H9 (cell line): ENCODE measurements around the gene GGNBP2. TPM values are rescaled to one million over a fixed set of nuclear protein-coding genes. Genes with fewer than 3 reads are reported as not detected.

ENCODE experiments used
- DNase-seq: peaks from one replicate; pipeline ENCODE4 v3.0.0-alpha.2; 2017
- H2AFZ ChIP-seq: one replicate; pipeline ENCODE4 v1.6.1; 2013; ENCODE audit warnings: mild to moderate bottlenecking, low read length, control low read depth, moderate library complexity
- H2AK5ac ChIP-seq: 2 replicates; pipeline ENCODE4 v1.6.1; 2013; ENCODE audit warnings: low read length, control low read depth, mixed read lengths; ENCODE audit not compliant: insufficient read length
- H2BK120ac ChIP-seq: one replicate; pipeline ENCODE4 v1.6.1; 2013; ENCODE audit warnings: low read depth, mild to moderate bottlenecking, low read length, control low read depth, inconsistent platforms; ENCODE audit not compliant: poor library complexity, severe bottlenecking
- H2BK12ac ChIP-seq: 2 replicates; pipeline ENCODE4 v1.6.1; 2013; ENCODE audit warnings: low read length, control low read depth, mixed read lengths, low read depth; ENCODE audit not compliant: insufficient read length
- H2BK15ac ChIP-seq: 2 replicates; pipeline ENCODE4 v1.6.1; 2013; ENCODE audit warnings: low read depth, low read length, control low read depth
- H2BK20ac ChIP-seq: one replicate; pipeline ENCODE4 v1.6.1; 2013; ENCODE audit warnings: low read depth, mild to moderate bottlenecking, low read length, control low read depth, inconsistent platforms; ENCODE audit not compliant: poor library complexity, severe bottlenecking
- H2BK5ac ChIP-seq: 2 replicates; pipeline ENCODE4 v1.6.1; 2013; ENCODE audit warnings: low read length, control low read depth, mixed read lengths; ENCODE audit not compliant: insufficient read length
- H3K14ac ChIP-seq: 2 replicates; pipeline ENCODE4 v1.6.1; 2013; ENCODE audit warnings: low read length, control low read depth; ENCODE audit not compliant: insufficient read depth
- H3K18ac ChIP-seq: 2 replicates; pipeline ENCODE4 v1.6.1; 2013; ENCODE audit warnings: low read depth, mild to moderate bottlenecking, mixed read lengths, low read length, control low read depth; ENCODE audit not compliant: insufficient read length
- H3K23ac ChIP-seq: 2 replicates; pipeline ENCODE4 v1.6.1; 2013; ENCODE audit warnings: low read length, control low read depth, mixed read lengths, low read depth; ENCODE audit not compliant: insufficient read length
- H3K23me2 ChIP-seq: 2 replicates; pipeline ENCODE4 v1.6.1; 2013; ENCODE audit warnings: low read depth, mild to moderate bottlenecking, mixed read lengths, low read length, control low read depth; ENCODE audit not compliant: insufficient read length, poor library complexity, severe bottlenecking
- H3K27ac ChIP-seq: 2 replicates; pipeline ENCODE4 v1.5.1; 2013; ENCODE audit warnings: low read length, control low read depth, mixed read lengths, low read depth; ENCODE audit not compliant: insufficient read length
- H3K27me3 ChIP-seq: 2 replicates; pipeline ENCODE4 v1.6.1; 2013; ENCODE audit warnings: low read length, control low read depth, inconsistent platforms; ENCODE audit not compliant: insufficient read depth
- H3K4ac ChIP-seq: 2 replicates; pipeline ENCODE4 v1.6.1; 2013; ENCODE audit warnings: low read depth, mild to moderate bottlenecking, control low read depth, inconsistent platforms, low read length, moderate library complexity
- H3K4me1 ChIP-seq: 2 replicates; pipeline ENCODE4 v1.6.1; 2013; ENCODE audit warnings: low read length, control low read depth, inconsistent platforms; ENCODE audit not compliant: insufficient read depth
- H3K4me2 ChIP-seq: 2 replicates; pipeline ENCODE4 v1.6.1; 2013; ENCODE audit warnings: low read length, control low read depth, mixed read lengths; ENCODE audit not compliant: insufficient read length, insufficient read depth
- H3K56ac ChIP-seq: 2 replicates; pipeline ENCODE4 v1.6.1; 2013; ENCODE audit warnings: low read depth, mild to moderate bottlenecking, mixed read lengths, low read length, control low read depth; ENCODE audit not compliant: insufficient read length
- H3K79me1 ChIP-seq: 2 replicates; pipeline ENCODE4 v1.6.1; 2013; ENCODE audit warnings: low read depth, mild to moderate bottlenecking, moderate library complexity, low read length, control low read depth, inconsistent platforms; ENCODE audit not compliant: insufficient read depth, poor library complexity, severe bottlenecking
- H3K79me2 ChIP-seq: 2 replicates; pipeline ENCODE4 v1.6.1; 2013; ENCODE audit warnings: low read length, control low read depth, inconsistent platforms; ENCODE audit not compliant: insufficient read depth
- H3K9ac ChIP-seq: 2 replicates; pipeline ENCODE4 v1.6.1; 2013; ENCODE audit warnings: low read length, control low read depth, mixed read lengths; ENCODE audit not compliant: insufficient read length; ENCODE audit errors: extremely low read depth
- H3K9me3 ChIP-seq: one replicate; pipeline ENCODE4 v1.6.1; 2013; ENCODE audit warnings: low read depth, low read length, inconsistent platforms; ENCODE audit not compliant: control insufficient read depth
- H3T11ph ChIP-seq: one replicate; pipeline ENCODE4 v1.6.1; 2013; ENCODE audit warnings: mild to moderate bottlenecking, low read length, control low read depth, inconsistent platforms
- H4K20me1 ChIP-seq: one replicate; pipeline ENCODE4 v1.6.1; 2013; ENCODE audit not compliant: control insufficient read depth, insufficient read length, insufficient read depth
- H4K5ac ChIP-seq: 2 replicates; pipeline ENCODE4 v1.6.1; 2013; ENCODE audit warnings: low read depth, mild to moderate bottlenecking, mixed read lengths, low read length, control low read depth; ENCODE audit not compliant: insufficient read length
- H4K8ac ChIP-seq: replicated peaks from 2 replicates; pipeline ENCODE4 v1.6.1; 2013; ENCODE audit warnings: low read length, control low read depth, mixed read lengths, low read depth; ENCODE audit not compliant: insufficient read length
- H4K91ac ChIP-seq: 2 replicates; pipeline ENCODE4 v1.6.1; 2013; ENCODE audit warnings: low read depth, mild to moderate bottlenecking, moderate library complexity, mixed read lengths, low read length, control low read depth; ENCODE audit not compliant: insufficient read length
- H3K27ac Mint-ChIP-seq, 3 experiments: 2 replicates in 2 of 3; 3 replicates in 1 of 3; pipeline ENCODE4 v1.8.0; 2020 to 2021; ENCODE audit warnings: mixed read lengths in 3 of 3, mild to moderate bottlenecking in 1 of 3, moderate library complexity in 1 of 3
- H3K27me3 Mint-ChIP-seq: 2 replicates; pipeline ENCODE4 v1.8.0; 2021; ENCODE audit warnings: low read depth, mild to moderate bottlenecking, moderate library complexity, mixed read lengths
- H3K36me3 Mint-ChIP-seq, 3 experiments: 2 replicates in 2 of 3; 3 replicates in 1 of 3; pipeline ENCODE4 v1.8.0; 2020 to 2021; ENCODE audit warnings: low read depth in 3 of 3, mixed read lengths in 3 of 3; ENCODE audit not compliant: insufficient read depth in 1 of 3
- H3K4me1 Mint-ChIP-seq, 2 experiments: 2 replicates each; pipeline ENCODE4 v1.8.0; 2020; ENCODE audit warnings: mixed read lengths in 2 of 2
- H3K4me3 Mint-ChIP-seq, 2 experiments: 2 replicates in 1 of 2; 3 replicates in 1 of 2; pipeline ENCODE4 v1.8.0; 2020 to 2021; ENCODE audit warnings: mild to moderate bottlenecking in 2 of 2, mixed read lengths in 2 of 2, moderate library complexity in 1 of 2
- H3K9me3 Mint-ChIP-seq, 2 experiments: 2 replicates in 1 of 2; 3 replicates in 1 of 2; pipeline ENCODE4 v1.8.0; 2020; ENCODE audit warnings: mild to moderate bottlenecking in 2 of 2, mixed read lengths in 2 of 2, moderate library complexity in 1 of 2
- CTCF ChIP-seq: fragments of 200-600 bp; sonication (generic); conservative IDR thresholded peaks from 3 replicates; pipeline ENCODE4 v1.8.0; 2021; ENCODE audit warnings: antibody characterized with exemption, mild to moderate bottlenecking
- WGBS: extraction: QIAGEN DNeasy Blood & Tissue Kit; methylation state at CpG from one replicate; pipeline ENCODE4 v1.1.7; 2013; ENCODE audit warnings: missing lambda C conversion rate, low lambda C conversion rate, mixed read lengths; ENCODE audit not compliant: insufficient read length; ENCODE audit errors: extremely low coverage; 5-methylcytosine and 5-hydroxymethylcytosine counted together
- total RNA-seq: library from RNA; stranded (reverse); gene quantifications from 2 replicates; pipeline ENCODE4 v1.2.1, GENCODE V29; 2021

GGNBP2 gene
- total RNA-seq, 1 experiment from 2014 or later, result 52.8 TPM

- no peaks in the 10 kb centered on the region for H3K27me3 Mint-ChIP-seq
- Histone ChIP-seq H3K9me3 (no peaks in the 10 kb centered on the region), H3K79me1 (no peaks in the 10 kb centered on the region), H2BK12ac (no peak overlapping the region), H3K27me3 (no peaks in the 10 kb centered on the region), H2AK5ac (no peak overlapping the region), H3K23ac (no peak overlapping the region), H3K27ac (no peak overlapping the region), H2BK20ac (no peak overlapping the region), H3K4ac (no peak overlapping the region), H3K4me2 (no peak overlapping the region), H3K14ac (no peak overlapping the region; the same call in 1 of the 2 replicates), H3K18ac (no peak overlapping the region), H2BK15ac (no peak overlapping the region), H2BK5ac (no peak overlapping the region), H3T11ph (no peak overlapping the region), H3K56ac (no peak overlapping the region), H4K5ac (no peak overlapping the region), H3K9ac (no peak overlapping the region), H3K79me2 (no peaks in the 10 kb centered on the region), H4K8ac (no peak overlapping the region), H3K4me1 (peaks cover 8% of the 10 kb centered on the region; the same call in 1 of the 2 replicates), H3K23me2 (no peaks in the 10 kb centered on the region), H4K91ac (no peak overlapping the region), H2BK120ac (no peak overlapping the region), H4K20me1 (no peaks in the 10 kb centered on the region), H2AFZ (no peak overlapping the region)
- TF ChIP-seq CTCF, result no peak
- no peak overlapping the region; a peak in 1 of 7 replicates for H3K27ac Mint-ChIP-seq
- H3K36me3 Mint-ChIP-seq, result no peaks in the 10 kb centered on the region
- DNase-seq, result no peak
- WGBS, result no CpG with 5 or more reads among the region's 7 CpGs
- peaks cover 35 to 51% of the 10 kb centered on the region in 2 experiments for H3K4me1 Mint-ChIP-seq
- H3K9me3 Mint-ChIP-seq, result no peaks in the 10 kb centered on the region
- no peak overlapping the region for H3K4me3 Mint-ChIP-seq
Observed at GRCh38 chr17:36617773-36618172, 73.1 kb downstream of the GGNBP2 start.
